ENCODE measurements around the gene THADA. TPM values are rescaled to one million over a fixed set of nuclear protein-coding genes. Genes with fewer than 3 reads are reported as not detected.
"Not testable (repeated sequence)": the region's sequence is repeated elsewhere in the genome, so short reads cannot be mapped to it uniquely, and the experiment has no call there.

The THADA gene
- total and polyA plus RNA-seq, 8 donors: 9.4 to 25.1 (median 18.2) TPM

DNA sequence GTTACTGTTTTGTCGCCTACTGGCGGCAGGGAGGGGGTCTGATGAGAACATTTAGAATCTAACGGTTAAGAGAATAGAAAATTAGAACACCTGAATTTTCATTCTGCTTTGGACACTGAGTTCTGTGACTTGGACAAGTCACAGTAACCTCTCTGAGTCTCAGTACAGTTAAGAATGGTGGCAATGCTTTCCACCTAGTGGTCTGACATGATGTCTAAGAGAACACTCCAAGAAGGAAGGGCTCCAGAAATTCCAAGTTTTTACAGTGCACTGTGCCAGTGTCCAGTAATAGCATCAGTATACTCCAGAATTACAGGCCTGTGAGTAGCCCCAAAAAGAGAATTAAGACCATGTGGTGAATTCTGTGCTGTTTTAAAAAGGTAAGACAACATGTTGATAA is 195.3 kb downstream of the THADA start:
- no peak for DNase-seq
- Histone ChIP-seq H3K4me1 (peaks cover 0 to 2% (median 0%) of the 10 kb centered on the region in 3 donors), H3K27me3 (no peaks in the 10 kb centered on the region), H3K36me3 (no peaks in the 10 kb centered on the region), H3K27ac (no peak overlapping the region), H3K4me3 (no peak overlapping the region), H3K9me3 (no peaks in the 10 kb centered on the region)
- WGBS, 2 donors: 94 to 98% methylated on average over 3 of the region's 3 CpGs
- TF ChIP-seq, protein P1, sequence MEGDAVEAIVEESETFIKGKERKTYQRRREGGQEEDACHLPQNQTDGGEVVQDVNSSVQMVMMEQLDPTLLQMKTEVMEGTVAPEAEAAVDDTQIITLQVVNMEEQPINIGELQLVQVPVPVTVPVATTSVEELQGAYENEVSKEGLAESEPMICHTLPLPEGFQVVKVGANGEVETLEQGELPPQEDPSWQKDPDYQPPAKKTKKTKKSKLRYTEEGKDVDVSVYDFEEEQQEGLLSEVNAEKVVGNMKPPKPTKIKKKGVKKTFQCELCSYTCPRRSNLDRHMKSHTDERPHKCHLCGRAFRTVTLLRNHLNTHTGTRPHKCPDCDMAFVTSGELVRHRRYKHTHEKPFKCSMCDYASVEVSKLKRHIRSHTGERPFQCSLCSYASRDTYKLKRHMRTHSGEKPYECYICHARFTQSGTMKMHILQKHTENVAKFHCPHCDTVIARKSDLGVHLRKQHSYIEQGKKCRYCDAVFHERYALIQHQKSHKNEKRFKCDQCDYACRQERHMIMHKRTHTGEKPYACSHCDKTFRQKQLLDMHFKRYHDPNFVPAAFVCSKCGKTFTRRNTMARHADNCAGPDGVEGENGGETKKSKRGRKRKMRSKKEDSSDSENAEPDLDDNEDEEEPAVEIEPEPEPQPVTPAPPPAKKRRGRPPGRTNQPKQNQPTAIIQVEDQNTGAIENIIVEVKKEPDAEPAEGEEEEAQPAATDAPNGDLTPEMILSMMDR (IDR thresholded peaks at IDR 0.05): no peak
- intact Hi-C loops (cut with DNase I): no loop called here
- ATAC-seq: no peak
- FAIRE-seq: no peak

DNA sequence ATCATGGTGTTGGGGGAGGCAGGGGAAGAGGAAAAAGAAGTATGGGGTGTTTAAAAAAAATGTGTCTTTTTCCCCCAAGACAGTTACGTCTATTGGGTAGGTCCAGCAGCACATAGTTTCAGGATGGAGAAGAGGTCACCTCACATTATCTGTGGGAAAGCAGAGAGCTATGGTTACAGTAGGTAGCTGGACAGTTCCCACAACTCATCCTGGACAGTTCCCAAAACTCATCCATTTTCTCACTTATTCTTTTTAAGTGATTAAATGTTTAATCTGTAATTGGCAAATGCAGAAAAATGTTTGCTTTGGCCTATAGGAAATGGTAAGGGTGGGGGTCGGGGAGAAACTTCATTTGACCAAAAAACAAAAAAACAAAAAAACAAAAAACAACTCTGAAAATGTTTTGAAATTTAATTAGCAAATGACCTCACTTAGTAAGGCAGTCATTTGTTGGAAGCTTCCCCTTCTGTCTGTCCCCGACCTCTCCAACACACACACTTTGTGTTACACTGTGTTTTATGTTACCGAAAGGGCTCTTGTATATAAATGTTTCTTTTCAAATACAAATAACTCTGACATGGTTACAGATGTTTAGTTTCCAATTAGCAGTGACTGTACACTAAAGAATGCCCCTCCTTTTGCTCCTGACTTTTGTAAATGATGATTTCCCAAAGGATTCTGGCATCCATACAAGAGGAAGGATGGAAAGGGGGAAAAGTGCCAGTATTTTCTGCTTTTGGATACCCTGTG is 196.1 kb downstream of the THADA start:
- ATAC-seq: peak in 3 of 4 donors; percentile 52 to 70 (median 70)
- no peaks in the 10 kb centered on the region for H3K27me3 ChIP-seq
- H3K9me3 ChIP-seq: no peaks in the 10 kb centered on the region
- FAIRE-seq: peak; percentile 81
- H3K4me3 ChIP-seq: no peak overlapping the region
- no peak for DNase-seq
- peak overlapping the region in 1 of 4 donors; percentile 2 for H3K27ac ChIP-seq
- 67 to 71% methylated on average over 4 of the region's 4 CpGs for WGBS, 2 donors
- TF ChIP-seq, protein P1 (IDR thresholded peaks at IDR 0.05): no peak
- no peaks in the 10 kb centered on the region for H3K36me3 ChIP-seq
- no peaks in the 10 kb centered on the region for H3K4me1 ChIP-seq
- intact Hi-C loops (cut with DNase I): no loop called here

DNA sequence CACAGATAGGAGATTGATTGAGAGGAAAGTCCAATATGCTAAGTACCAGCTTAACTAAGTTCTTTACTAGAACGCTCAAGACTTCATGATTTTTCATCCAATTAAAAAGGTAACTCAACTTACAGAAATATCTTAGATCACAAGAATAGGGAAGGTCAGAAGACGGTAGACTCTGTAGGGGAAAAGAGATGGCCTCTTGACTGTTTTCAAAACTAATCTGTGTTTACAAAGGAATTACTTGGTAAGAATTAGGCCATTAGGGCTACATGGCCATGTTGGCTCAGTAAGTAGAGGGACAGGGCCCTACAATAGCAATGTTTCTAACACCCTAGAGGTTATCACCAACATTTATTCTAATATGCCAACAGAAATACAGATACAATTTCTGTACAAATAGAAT is 196.7 kb downstream of the THADA start:
- ATAC-seq: no peak
- Histone ChIP-seq H3K4me3 (no peak overlapping the region), H3K4me1 (no peaks in the 10 kb centered on the region), H3K27me3 (no peaks in the 10 kb centered on the region), H3K27ac (no peak overlapping the region), H3K9me3 (no peaks in the 10 kb centered on the region), H3K36me3 (no peaks in the 10 kb centered on the region)
- intact Hi-C loops (cut with DNase I): no loop called here
- DNase-seq: no peak
- TF ChIP-seq, protein P1 (IDR thresholded peaks at IDR 0.05): no peak
- WGBS, 2 donors: 94 to 97% methylated on average over 2 of the region's 2 CpGs
- FAIRE-seq: no peak

DNA sequence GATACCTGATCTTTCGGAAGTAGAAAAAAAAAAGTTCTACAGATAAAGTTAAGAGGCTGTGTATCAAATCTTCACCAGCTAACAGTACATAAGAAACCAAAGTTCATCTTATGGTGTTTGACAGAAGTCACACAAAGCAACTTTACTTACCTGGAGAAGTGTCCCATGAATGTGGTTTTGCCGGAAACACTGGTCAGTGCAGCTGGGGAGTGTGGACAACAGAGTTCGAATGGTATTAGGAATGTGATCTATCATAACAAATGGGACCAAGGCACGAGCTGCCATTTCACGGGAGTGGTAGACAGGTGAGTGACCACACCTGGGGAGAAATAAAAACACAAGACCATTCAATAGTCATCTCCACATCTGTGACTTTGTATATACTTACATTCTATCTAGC is 198.0 kb downstream of the THADA start:
- TF ChIP-seq, protein P1 (IDR thresholded peaks at IDR 0.05): no peak
- no peak overlapping the region for H3K4me3 ChIP-seq
- WGBS, 2 donors: 95 to 96% methylated on average over 5 of the region's 5 CpGs
- no peaks in the 10 kb centered on the region for H3K36me3 ChIP-seq
- intact Hi-C loops (cut with DNase I): no loop called here
- H3K9me3 ChIP-seq: no peaks in the 10 kb centered on the region
- ATAC-seq: no peak
- no peak for DNase-seq
- no peaks in the 10 kb centered on the region for H3K4me1 ChIP-seq
- no peak overlapping the region for H3K27ac ChIP-seq
- FAIRE-seq: no peak
- no peaks in the 10 kb centered on the region for H3K27me3 ChIP-seq

DNA sequence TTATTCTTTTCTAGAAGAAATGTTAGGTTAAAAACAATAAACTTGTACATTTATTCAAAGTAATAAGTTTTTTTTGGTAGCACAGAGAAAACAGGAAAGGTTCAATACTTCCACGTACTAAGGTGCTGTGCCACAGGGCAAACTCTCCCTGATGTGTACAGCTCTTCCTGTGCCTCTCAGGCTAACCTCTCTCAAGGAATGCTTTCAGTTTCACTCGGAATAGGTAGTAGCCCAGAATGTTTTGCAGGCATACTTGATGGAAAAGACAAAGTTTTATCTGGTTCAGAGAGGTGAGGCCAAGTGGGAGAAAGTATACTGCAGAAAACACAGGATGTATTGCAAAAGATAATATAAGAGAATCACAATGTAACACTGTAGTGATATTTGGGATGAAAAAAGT is 198.4 kb downstream of the THADA start:
- intact Hi-C loops (cut with DNase I): no loop called here
- H3K27me3 ChIP-seq: no peaks in the 10 kb centered on the region
- no peaks in the 10 kb centered on the region for H3K9me3 ChIP-seq
- no peaks in the 10 kb centered on the region for H3K36me3 ChIP-seq
- no peaks in the 10 kb centered on the region for H3K4me1 ChIP-seq
- no peak overlapping the region for H3K4me3 ChIP-seq
- FAIRE-seq (no peak), DNase-seq (no peak), ATAC-seq (no peak)
- WGBS, 2 donors: 80 to 87% methylated on average over 2 of the region's 2 CpGs
- TF ChIP-seq, protein P1 (IDR thresholded peaks at IDR 0.05): no peak
- H3K27ac ChIP-seq: no peak overlapping the region

DNA sequence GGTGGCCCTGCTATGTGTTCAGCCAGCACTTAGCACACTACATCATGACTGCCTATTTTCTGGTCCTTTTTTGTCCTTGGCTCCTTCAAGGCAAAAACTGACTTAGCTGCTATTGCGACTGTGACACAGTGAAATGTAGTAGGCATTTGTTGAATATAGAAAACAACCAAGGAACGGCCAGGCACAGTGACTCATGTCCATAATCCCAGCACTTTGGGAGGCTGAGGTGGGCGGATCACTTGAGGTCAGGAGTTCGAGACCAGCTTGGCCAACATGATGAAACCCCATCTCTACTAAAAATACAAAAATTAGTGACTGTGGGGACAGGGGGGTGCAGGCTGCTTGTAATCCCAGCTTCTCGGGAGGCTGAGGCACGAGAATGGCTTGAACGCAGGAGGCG is 199.5 kb downstream of the THADA start:
- FAIRE-seq; H3K36me3 ChIP-seq; DNase-seq; intact Hi-C loops (cut with DNase I); H3K27ac ChIP-seq; H3K4me1 ChIP-seq; H3K9me3 ChIP-seq; H3K27me3 ChIP-seq; ATAC-seq; H3K4me3 ChIP-seq: not testable (repeated sequence)
- WGBS, 2 donors: 94 to 97% methylated on average over 8 of the region's 8 CpGs

All from pancreas (tissue), 10 donors.